Activated T-helper 1 cell treated with anti-CD3 and anti-CD28 coated beads, Interleukin-12 subunit alpha, Interleukin-12 subunit beta, Interleukin-2, Interleukin-4 antibody, amounts not matched to agents 30 ng/mL and 10 ng/mL and 1 ng/mL, durations not matched to agents 14 hours and 24 hours and 36 hours (primary cell): ENCODE results near the gene AMN. TPM values are rescaled to one million over a fixed set of nuclear protein-coding genes. Genes with fewer than 3 reads are reported as not detected.

Experiments
- DNase-seq: peaks from one replicate; pipeline ENCODE4 v3.0.0; 2021; ENCODE audit warnings: low spot score
- H3K27ac Mint-ChIP-seq: one replicate; pipeline ENCODE4 v1.8.0; 2021; ENCODE audit warnings: mild to moderate bottlenecking, mixed read lengths
- H3K27me3 Mint-ChIP-seq: one replicate; pipeline ENCODE4 v1.8.0; 2022; ENCODE audit warnings: mild to moderate bottlenecking, moderate library complexity, mixed read lengths; ENCODE audit not compliant: insufficient read depth
- H3K36me3 Mint-ChIP-seq: one replicate; pipeline ENCODE4 v1.8.0; 2021; ENCODE audit warnings: low read depth, mixed read lengths
- H3K4me1 Mint-ChIP-seq: one replicate; pipeline ENCODE4 v1.8.0; 2021; ENCODE audit warnings: low read depth, mixed read lengths
- H3K4me3 Mint-ChIP-seq: one replicate; pipeline ENCODE4 v1.8.0; 2021; ENCODE audit warnings: mild to moderate bottlenecking, moderate library complexity, mixed read lengths
- H3K9me3 Mint-ChIP-seq: one replicate; pipeline ENCODE4 v1.8.0; 2021; ENCODE audit warnings: mixed read lengths
- intact Hi-C: fragments of 100-400 bp; cut with micrococcal nuclease; formaldehyde crosslinking; loops from one replicate; pipeline ENCODE4 v1.15.1; 2024
- total RNA-seq: library from RNA; stranded (reverse); gene quantifications from 2 replicates; pipeline ENCODE4 v1.2.3, GENCODE V29; 2022

Gene AMN
- total RNA-seq, 1 donor from 2014 or later, result 0.44 TPM

DNA sequence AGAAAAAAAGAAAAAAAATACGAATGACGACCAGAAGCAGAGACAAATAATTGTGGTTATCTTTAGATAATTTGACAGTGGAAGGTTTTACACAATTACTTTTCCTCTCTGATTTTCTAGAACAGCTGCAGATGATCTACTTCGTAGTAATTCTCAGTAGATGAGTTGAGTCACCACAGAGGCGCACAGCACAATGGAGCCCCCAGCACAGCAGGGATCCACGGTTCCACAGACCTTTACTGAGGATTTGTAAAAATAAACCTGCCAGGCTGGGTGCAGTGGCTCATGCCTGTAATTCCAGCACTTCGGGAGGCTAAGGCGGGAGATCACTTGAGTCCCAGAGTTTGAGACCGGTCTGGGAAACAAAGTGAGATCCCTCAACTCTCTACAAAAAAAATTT is 29.3 kb downstream of the AMN start:
- intact Hi-C loops, result no loop called here
- Mint-ChIP-seq H3K9me3 (no peaks in the 10 kb centered on the region), H3K4me1 (peaks cover 10% of the 10 kb centered on the region), H3K27ac (no peak overlapping the region), H3K36me3 (no peaks in the 10 kb centered on the region), H3K27me3 (peaks cover 1% of the 10 kb centered on the region), H3K4me3 (no peak overlapping the region)
- no peak for DNase-seq

GRCh38 chr14:102952276-102952675 is 29.8 kb downstream of the AMN start:
- Mint-ChIP-seq H3K4me3 (no peak overlapping the region), H3K27me3 (peaks cover 4% of the 10 kb centered on the region), H3K9me3 (no peaks in the 10 kb centered on the region), H3K4me1 (peaks cover 10% of the 10 kb centered on the region), H3K36me3 (no peaks in the 10 kb centered on the region), H3K27ac (no peak overlapping the region)
- no peak for DNase-seq
- intact Hi-C loops, result no loop called here

- peaks cover 4% of the 10 kb centered on the region for H3K27me3 Mint-ChIP-seq
- H3K27ac Mint-ChIP-seq, result no peak overlapping the region
- intact Hi-C loops, result no loop called here
- DNase-seq, result no peak
- H3K4me1 Mint-ChIP-seq, result peaks cover 10% of the 10 kb centered on the region
- no peaks in the 10 kb centered on the region for H3K9me3 Mint-ChIP-seq
- no peaks in the 10 kb centered on the region for H3K36me3 Mint-ChIP-seq
- no peak overlapping the region for H3K4me3 Mint-ChIP-seq
These were observed 30.6 kb downstream of the AMN start for GRCh38 chr14:102953100-102953499.

DNA sequence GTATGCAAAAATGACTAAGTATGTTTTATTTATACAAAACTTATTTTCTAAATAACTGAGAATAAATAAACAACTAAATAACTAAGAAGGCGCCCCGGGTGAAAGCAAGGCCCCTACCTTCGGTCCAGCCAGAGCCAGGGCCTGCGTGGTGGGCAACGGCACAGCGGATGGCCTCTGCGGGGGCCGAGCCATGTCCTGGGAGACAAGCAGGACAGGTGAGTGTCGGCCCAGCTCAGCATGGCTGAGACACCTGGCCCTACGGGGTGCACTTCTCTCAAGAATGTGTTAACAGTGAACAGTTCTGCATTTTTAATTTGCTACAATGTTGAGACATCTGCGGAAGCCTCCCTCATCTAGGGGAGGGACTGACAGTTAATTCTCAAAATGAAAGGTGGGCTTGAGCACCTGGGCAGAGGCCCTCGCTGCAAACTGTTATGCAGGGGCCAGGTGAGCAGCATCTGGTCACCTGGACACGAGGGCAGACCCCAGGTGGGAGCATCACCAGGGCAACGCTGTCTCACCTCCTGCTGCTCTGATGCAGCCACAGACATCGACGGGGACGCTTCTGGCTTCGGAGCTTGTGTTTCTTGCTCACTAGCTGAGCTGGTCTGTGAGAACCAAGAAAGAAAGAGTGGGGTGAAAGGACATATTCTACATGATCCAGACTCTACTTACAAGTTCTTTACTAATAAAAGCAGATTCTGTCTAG is 31.8 kb downstream of the AMN start:
- no peak for DNase-seq
- intact Hi-C loops, result no loop called here
- H3K4me3 Mint-ChIP-seq, result no peak overlapping the region
- peaks cover 5% of the 10 kb centered on the region for H3K4me1 Mint-ChIP-seq
- H3K9me3 Mint-ChIP-seq, result no peaks in the 10 kb centered on the region
- no peak overlapping the region for H3K27ac Mint-ChIP-seq
- H3K27me3 Mint-ChIP-seq, result peaks cover 4% of the 10 kb centered on the region
- H3K36me3 Mint-ChIP-seq, result no peaks in the 10 kb centered on the region

- H3K27me3 Mint-ChIP-seq, result peaks cover 4% of the 10 kb centered on the region
- DNase-seq, result no peak
- intact Hi-C loops, result no loop called here
- H3K36me3 Mint-ChIP-seq, result no peaks in the 10 kb centered on the region
- H3K27ac Mint-ChIP-seq, result no peak overlapping the region
- H3K4me3 Mint-ChIP-seq, result no peak overlapping the region
- H3K4me1 Mint-ChIP-seq, result no peaks in the 10 kb centered on the region
- H3K9me3 Mint-ChIP-seq, result no peaks in the 10 kb centered on the region
These were observed 33.4 kb downstream of the AMN start for GRCh38 chr14:102955636-102956408.

DNA sequence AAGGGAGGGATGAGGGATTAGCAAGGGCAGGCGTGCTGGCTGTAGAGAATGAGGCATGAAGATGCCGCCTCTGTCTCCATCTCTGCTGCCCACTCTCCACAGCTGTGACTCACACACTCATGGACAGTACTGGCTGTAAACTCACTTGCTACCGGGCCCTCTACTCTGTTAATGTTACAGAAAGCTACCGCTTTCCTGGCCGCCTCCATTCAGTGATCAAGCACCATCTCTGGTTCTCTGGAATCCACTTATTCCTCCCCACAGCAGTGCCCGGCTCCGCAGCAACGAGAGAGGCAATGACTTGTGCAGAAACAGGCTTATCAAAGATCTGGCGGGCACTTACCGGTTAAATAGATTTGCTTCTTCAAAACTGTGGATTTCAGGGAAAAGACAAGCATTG is 34.8 kb downstream of the AMN start:
- Mint-ChIP-seq H3K36me3 (no peaks in the 10 kb centered on the region), H3K4me3 (no peak overlapping the region), H3K27me3 (peaks cover 4% of the 10 kb centered on the region), H3K4me1 (no peaks in the 10 kb centered on the region), H3K27ac (no peak overlapping the region), H3K9me3 (no peaks in the 10 kb centered on the region)
- intact Hi-C loops, result no loop called here
- DNase-seq, result no peak

DNA sequence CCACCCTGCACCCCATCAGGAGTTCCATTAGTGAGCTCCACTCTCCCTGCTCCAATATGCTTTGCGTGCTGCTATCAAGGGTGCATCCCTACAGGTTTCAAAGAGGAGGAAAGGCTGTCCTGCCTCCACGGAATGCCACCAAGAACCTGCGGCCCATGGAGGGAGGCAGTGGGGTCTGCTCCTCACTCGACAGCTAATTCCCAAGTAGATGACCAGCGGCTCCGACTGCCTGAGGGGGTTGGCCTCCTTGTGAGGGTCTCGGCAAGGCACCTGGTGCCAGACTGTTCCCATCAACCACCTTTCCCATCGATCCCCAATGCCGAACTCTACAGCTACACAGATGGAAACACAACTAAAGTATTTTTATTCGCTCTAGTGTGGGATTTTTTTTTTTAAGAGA is 36.0 kb downstream of the AMN start:
- Mint-ChIP-seq H3K27me3 (peaks cover 4% of the 10 kb centered on the region), H3K36me3 (no peaks in the 10 kb centered on the region), H3K27ac (no peak overlapping the region), H3K4me3 (no peak overlapping the region), H3K9me3 (no peaks in the 10 kb centered on the region), H3K4me1 (no peaks in the 10 kb centered on the region)
- intact Hi-C loops, result no loop called here
- no peak for DNase-seq

- DNase-seq, result no peak
- H3K36me3 Mint-ChIP-seq, result no peaks in the 10 kb centered on the region
- H3K27ac Mint-ChIP-seq, result no peak overlapping the region
- no peak overlapping the region for H3K4me3 Mint-ChIP-seq
- H3K9me3 Mint-ChIP-seq, result no peaks in the 10 kb centered on the region
- H3K4me1 Mint-ChIP-seq, result no peaks in the 10 kb centered on the region
- peaks cover 3% of the 10 kb centered on the region for H3K27me3 Mint-ChIP-seq
- intact Hi-C loops, result no loop called here
These were observed 39.7 kb downstream of the AMN start for GRCh38 chr14:102962111-102962627.

GRCh38 chr14:102964152-102964730 is 41.8 kb downstream of the AMN start:
- Mint-ChIP-seq H3K27me3 (no peaks in the 10 kb centered on the region), H3K36me3 (no peaks in the 10 kb centered on the region), H3K9me3 (no peaks in the 10 kb centered on the region), H3K4me3 (no peak overlapping the region), H3K4me1 (no peaks in the 10 kb centered on the region), H3K27ac (no peak overlapping the region)
- intact Hi-C loops, result no loop called here
- DNase-seq, result no peak

DNA sequence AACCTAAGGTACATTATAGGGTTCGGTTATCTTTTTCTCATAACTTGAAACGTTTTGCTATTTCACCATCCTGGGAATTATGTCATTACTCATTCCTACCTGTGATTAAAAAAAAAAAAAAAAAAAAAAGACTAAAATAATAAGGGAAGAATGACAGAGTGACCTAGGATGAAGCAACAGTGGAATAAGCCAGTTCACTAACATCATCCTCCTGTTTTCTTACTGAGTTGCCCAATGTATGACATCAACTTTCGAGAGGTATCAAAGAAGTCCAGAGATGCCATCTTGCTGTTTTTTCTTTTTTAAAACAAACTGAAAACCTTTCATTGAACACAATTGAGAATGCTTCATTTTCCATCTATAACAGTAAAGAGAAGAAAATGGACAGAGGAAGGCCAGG is 42.8 kb downstream of the AMN start:
- Mint-ChIP-seq H3K4me1 (no peaks in the 10 kb centered on the region), H3K27me3 (no peaks in the 10 kb centered on the region), H3K9me3 (no peaks in the 10 kb centered on the region), H3K4me3 (no peak overlapping the region), H3K36me3 (no peaks in the 10 kb centered on the region), H3K27ac (no peak overlapping the region)
- intact Hi-C loops, result no loop called here
- DNase-seq, result no peak

- Mint-ChIP-seq H3K36me3 (no peaks in the 10 kb centered on the region), H3K4me3 (no peak overlapping the region), H3K9me3 (no peaks in the 10 kb centered on the region), H3K27me3 (no peaks in the 10 kb centered on the region), H3K27ac (no peak overlapping the region), H3K4me1 (no peaks in the 10 kb centered on the region)
- intact Hi-C loops, result no loop called here
- no peak for DNase-seq
These were observed 43.6 kb downstream of the AMN start for GRCh38 chr14:102965971-102966655.

- H3K27me3 Mint-ChIP-seq, result no peaks in the 10 kb centered on the region
- H3K9me3 Mint-ChIP-seq, result no peaks in the 10 kb centered on the region
- intact Hi-C loops, result no loop called here
- no peaks in the 10 kb centered on the region for H3K36me3 Mint-ChIP-seq
- H3K27ac Mint-ChIP-seq, result no peak overlapping the region
- H3K4me3 Mint-ChIP-seq, result no peak overlapping the region
- H3K4me1 Mint-ChIP-seq, result no peaks in the 10 kb centered on the region
- no peak for DNase-seq
These were observed 44.4 kb downstream of the AMN start for GRCh38 chr14:102966681-102967505.
